Lower leg skin (tissue), 3 donors: ENCODE results near the gene PER3.

ENCODE experiments used
- POLR2A ChIP-seq, 2 donors: fragments of 450-650 bp; IDR thresholded peaks; one replicate each; pipeline ENCODE4 v1.6.1; 2016 to 2017; ENCODE audit warnings: antibody characterized with exemption in 2 of 2, mild to moderate bottlenecking in 1 of 2, moderate library complexity in 1 of 2
- TF ChIP-seq, protein P1 (sequence below), 3 donors: fragments of 450-650 bp; IDR thresholded peaks; one replicate each; pipeline ENCODE4 v1.5.1; 2016; ENCODE audit warnings: antibody characterized with exemption in 3 of 3, mild to moderate bottlenecking in 3 of 3, moderate library complexity in 2 of 3

DNA sequence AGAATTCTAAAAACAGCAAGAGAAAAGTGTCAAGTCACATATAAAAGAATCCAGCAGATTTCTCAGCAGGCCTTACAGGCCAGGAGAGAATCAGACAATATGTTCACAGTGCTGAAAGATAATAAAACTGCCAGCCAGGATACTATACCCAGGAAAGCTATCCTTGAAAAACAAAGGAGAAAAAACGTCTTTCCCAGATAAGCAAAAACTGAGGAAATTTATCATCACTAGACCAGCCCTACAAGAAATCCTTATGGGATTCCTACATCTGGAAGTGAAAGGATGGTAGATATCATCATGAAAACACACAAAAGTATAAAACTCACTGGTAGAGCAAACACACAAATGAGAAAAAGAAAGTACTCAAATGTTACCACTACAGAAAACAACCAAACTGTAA, 93.9 kb downstream of the PER3 start:
- TF ChIP-seq, protein P1, sequence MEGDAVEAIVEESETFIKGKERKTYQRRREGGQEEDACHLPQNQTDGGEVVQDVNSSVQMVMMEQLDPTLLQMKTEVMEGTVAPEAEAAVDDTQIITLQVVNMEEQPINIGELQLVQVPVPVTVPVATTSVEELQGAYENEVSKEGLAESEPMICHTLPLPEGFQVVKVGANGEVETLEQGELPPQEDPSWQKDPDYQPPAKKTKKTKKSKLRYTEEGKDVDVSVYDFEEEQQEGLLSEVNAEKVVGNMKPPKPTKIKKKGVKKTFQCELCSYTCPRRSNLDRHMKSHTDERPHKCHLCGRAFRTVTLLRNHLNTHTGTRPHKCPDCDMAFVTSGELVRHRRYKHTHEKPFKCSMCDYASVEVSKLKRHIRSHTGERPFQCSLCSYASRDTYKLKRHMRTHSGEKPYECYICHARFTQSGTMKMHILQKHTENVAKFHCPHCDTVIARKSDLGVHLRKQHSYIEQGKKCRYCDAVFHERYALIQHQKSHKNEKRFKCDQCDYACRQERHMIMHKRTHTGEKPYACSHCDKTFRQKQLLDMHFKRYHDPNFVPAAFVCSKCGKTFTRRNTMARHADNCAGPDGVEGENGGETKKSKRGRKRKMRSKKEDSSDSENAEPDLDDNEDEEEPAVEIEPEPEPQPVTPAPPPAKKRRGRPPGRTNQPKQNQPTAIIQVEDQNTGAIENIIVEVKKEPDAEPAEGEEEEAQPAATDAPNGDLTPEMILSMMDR (IDR thresholded peaks at IDR 0.05), result no peak
- TF ChIP-seq POLR2A (IDR thresholded peaks at IDR 0.05), result no peak
